Urinary bladder (tissue), 4 donors: Measurements from ENCODE around the gene TPRG1L. TPM values are rescaled to one million over a fixed set of nuclear protein-coding genes. Genes with fewer than 3 reads are reported as not detected.

Experiments
- DNase-seq: peaks from one replicate; pipeline ENCODE4 v3.0.0-alpha.2; 2015; ENCODE audit errors: extremely low spot score
- H3K27ac ChIP-seq: one replicate; pipeline ENCODE4 v1.5.1; 2013; ENCODE audit warnings: low read depth, mild to moderate bottlenecking, moderate library complexity
- H3K36me3 ChIP-seq: one replicate; pipeline ENCODE4 v1.6.1; 2013; ENCODE audit warnings: mild to moderate bottlenecking, moderate library complexity; ENCODE audit not compliant: insufficient read depth
- H3K4me1 ChIP-seq: one replicate; pipeline ENCODE4 v1.6.1; 2013; ENCODE audit warnings: mild to moderate bottlenecking, moderate library complexity; ENCODE audit not compliant: insufficient read depth
- H3K4me3 ChIP-seq: one replicate; pipeline ENCODE4 v1.5.1; 2013; ENCODE audit warnings: low read depth, low read length
- WGBS: extraction: QIAGEN DNeasy Blood & Tissue Kit; methylation state at CpG from one replicate; pipeline ENCODE4 v1.1.7; 2013; 5-methylcytosine and 5-hydroxymethylcytosine counted together
- polyA plus RNA-seq: library from polyadenylated mRNA; stranded (reverse); fragments of 200-250 nt; gene quantifications from one replicate; pipeline ENCODE4 v1.2.3, GENCODE V29; 2013
- total RNA-seq: library from RNA; depleted of rRNA; stranded (reverse); fragments of >200 nt; gene quantifications from one replicate; pipeline ENCODE4 v1.2.3, GENCODE V29; 2014
- donor health status: healthy with polysubstance abuse.
- donor health status: healthy.

TPRG1L gene
- total and polyA plus RNA-seq, 2 donors: 22.9 to 60.8 TPM

DNA sequence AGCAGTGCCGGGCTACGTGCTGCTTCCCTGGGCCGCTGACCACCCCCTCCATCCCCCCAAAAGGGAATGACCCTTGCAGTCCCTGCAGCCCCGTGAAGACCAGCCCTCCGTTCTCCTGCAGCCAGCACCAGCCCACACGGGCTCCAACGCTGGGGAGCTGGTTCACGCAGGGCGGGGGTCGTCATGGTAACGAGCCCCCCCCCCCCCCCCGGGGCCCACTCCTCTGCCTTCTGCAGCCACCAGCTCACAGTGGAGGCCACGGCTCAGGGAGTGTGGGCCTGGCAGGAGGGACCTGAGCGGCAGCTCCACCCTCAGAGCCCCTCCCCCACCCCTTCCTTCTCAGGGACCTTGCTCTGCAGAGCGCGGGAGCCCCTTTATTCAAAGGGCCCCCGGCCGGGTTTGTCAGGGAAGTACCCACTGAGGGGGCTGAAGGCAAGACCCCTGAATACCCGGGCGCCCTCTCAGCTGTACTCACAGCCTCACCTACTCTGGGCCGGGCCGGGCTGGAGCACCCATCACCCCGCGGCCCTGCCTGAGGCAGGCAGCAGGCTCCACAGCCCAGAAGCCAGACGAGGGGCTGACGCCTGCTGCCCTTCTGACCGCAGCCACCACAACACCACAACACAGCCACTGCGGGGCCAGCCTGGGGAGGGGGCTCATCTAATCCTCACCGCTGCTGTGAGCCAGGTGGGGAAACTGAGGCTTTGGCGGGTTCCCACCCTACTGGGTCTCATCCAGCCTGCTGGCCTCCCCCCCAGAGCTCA lies 26.1 kb upstream of the TPRG1L start:
- 37% methylated on average over 30 of the region's 30 CpGs for whole genome bisulfite sequencing
- H3K4me3 ChIP-seq: no peak overlapping the region
- no peak for DNase-seq
- no peaks in the 10 kb centered on the region for H3K36me3 ChIP-seq
- no peak overlapping the region for H3K27ac ChIP-seq
- H3K4me1 ChIP-seq: no peaks in the 10 kb centered on the region

DNA sequence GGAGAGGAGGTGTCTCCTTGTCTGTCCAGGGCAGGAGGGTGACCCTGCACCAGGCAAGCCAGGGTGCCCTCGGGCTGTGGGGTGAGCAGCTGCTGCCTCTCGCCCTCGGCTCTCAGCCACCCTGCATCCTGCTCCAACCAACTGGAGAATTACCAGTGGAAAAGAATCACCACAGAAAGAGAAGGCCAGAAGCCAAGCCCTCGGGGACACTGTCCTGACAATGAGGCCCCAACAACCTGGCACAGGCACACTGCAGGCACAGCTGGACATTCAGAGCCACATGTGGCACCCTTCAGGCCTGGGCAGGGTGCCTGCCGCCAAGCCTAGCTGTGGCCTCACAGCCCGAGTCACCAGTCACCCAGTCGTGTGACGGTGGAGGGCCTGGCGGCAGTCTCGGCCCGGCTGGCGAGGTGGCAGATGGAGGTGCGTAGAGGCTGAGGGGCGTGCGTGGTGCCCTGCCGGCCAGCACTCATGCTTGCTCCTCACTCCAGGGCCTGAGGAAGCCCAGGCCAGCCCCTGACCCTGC lies 25.5 kb upstream of the TPRG1L start:
- DNase-seq: no peak
- Histone ChIP-seq H3K27ac (no peak overlapping the region), H3K4me1 (no peaks in the 10 kb centered on the region), H3K36me3 (no peaks in the 10 kb centered on the region), H3K4me3 (no peak overlapping the region)
- 86% methylated on average over 16 of the region's 16 CpGs for WGBS

DNA sequence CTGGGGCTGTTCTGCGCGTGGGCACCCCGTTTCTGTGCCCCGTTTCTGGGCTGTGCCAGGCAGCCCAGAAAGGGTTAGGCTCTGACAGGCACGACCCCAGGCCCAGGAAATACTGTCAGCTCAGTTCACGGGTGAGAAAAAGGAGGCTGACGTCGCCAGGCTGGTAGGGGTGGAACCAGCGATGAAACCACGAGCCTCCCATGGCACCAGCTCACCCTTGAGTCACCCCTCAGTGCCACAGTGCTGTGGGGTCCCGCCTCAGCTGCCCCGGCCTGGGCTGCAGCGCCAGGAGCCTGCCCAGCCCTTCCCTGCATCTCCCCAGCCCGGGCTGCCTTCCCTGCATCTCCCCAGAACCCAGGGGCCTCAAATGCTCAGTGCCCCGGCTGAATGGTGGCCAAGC lies 25.0 kb upstream of the TPRG1L start:
- WGBS: 84% methylated on average over 15 of the region's 15 CpGs
- Histone ChIP-seq H3K4me1 (no peaks in the 10 kb centered on the region), H3K36me3 (no peaks in the 10 kb centered on the region), H3K4me3 (no peak overlapping the region), H3K27ac (no peak overlapping the region)
- DNase-seq: no peak

DNA sequence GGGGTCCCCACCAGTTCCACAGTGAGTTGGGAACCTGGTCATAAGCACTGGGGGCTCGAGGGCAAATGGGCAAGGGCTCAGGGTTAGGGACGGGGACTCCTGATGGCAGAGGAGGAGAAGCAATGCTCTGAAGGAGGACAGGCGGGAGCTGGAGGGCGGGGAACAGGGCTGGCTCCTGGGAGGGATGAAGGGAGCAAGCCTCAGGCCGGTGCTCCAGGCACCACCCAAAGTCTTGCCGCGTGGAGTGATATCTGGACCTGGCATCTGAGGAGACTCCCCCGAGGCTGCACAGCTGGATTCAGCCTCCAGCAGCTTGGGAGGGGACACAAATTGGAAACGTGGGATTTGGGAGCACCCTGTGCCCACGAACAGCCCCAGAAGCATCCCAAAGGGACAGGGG lies 24.5 kb upstream of the TPRG1L start:
- H3K4me3 ChIP-seq: no peak overlapping the region
- no peaks in the 10 kb centered on the region for H3K4me1 ChIP-seq
- H3K27ac ChIP-seq: no peak overlapping the region
- WGBS: 76% methylated on average over 10 of the region's 10 CpGs
- no peak for DNase-seq
- no peaks in the 10 kb centered on the region for H3K36me3 ChIP-seq

DNA sequence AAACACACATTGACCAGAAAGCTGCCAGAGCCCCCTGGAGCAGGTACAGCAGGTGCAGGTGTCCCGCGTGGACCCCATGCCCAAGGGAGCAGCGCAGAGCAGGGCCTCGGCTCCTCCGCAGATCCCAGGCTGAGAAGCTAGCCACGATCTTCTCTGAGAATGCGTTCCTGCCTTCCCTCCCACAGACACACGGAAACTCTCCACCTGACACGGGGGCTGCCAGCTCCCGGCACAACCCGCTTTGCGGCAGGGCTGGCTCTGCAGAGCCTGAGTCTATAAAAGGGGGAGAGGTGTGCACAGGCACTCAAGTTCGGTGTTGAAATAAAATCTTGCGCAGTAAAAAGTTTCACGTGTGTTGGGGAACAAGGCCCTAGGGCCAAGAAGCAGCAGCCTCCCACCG lies 23.1 kb upstream of the TPRG1L start:
- no peak for DNase-seq
- H3K4me1 ChIP-seq: no peaks in the 10 kb centered on the region
- H3K27ac ChIP-seq: no peak overlapping the region
- no peak overlapping the region for H3K4me3 ChIP-seq
- no peaks in the 10 kb centered on the region for H3K36me3 ChIP-seq
- 85% methylated on average over 16 of the region's 16 CpGs for WGBS

DNA sequence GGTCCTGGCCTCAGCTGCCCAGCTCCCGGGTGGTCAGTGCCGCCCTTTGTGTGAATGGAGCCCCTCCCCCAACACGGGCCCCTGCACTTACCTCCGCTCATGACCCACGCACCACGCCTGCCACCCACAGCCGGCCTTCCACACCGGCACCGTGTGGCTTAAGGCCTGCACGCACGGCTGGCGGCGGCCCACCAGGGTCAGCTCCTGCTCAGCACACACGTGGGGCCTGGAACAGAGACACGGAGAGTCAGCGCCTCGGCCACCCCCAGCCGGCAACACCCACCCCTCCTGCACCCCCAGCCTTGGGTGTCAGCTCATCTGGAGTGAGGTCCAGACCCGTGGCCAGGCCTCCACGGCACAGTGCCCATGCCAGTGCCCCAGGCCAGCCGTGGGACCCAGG lies 22.4 kb upstream of the TPRG1L start:
- Histone ChIP-seq H3K4me3 (no peak overlapping the region), H3K27ac (no peak overlapping the region), H3K36me3 (no peaks in the 10 kb centered on the region), H3K4me1 (no peaks in the 10 kb centered on the region)
- no peak for DNase-seq
- WGBS: 86% methylated on average over 21 of the region's 21 CpGs

DNA sequence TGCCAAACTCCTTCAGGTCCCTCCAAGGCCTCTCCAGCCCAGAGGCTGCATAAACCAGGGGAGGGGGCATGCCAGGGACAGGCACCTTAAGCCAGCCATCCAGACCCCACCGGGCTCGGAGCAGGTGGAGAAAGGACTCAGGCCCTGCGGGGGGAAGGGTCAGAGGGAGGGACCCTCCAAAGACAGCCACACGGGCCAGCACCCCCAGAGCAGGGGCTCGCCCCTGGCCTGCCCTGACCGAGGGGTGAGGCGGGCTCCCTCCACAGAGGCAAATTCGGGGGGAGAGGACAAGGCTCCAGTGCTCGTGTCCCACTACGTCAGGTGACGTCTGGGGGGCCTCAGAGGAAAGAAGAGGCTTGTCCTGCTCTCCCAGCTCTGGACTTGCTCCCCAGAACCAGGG lies 21.7 kb upstream of the TPRG1L start:
- 92% methylated on average over 11 of the region's 11 CpGs for WGBS
- Histone ChIP-seq H3K36me3 (no peaks in the 10 kb centered on the region), H3K4me3 (no peak overlapping the region), H3K4me1 (no peaks in the 10 kb centered on the region), H3K27ac (no peak overlapping the region)
- DNase-seq: no peak

DNA sequence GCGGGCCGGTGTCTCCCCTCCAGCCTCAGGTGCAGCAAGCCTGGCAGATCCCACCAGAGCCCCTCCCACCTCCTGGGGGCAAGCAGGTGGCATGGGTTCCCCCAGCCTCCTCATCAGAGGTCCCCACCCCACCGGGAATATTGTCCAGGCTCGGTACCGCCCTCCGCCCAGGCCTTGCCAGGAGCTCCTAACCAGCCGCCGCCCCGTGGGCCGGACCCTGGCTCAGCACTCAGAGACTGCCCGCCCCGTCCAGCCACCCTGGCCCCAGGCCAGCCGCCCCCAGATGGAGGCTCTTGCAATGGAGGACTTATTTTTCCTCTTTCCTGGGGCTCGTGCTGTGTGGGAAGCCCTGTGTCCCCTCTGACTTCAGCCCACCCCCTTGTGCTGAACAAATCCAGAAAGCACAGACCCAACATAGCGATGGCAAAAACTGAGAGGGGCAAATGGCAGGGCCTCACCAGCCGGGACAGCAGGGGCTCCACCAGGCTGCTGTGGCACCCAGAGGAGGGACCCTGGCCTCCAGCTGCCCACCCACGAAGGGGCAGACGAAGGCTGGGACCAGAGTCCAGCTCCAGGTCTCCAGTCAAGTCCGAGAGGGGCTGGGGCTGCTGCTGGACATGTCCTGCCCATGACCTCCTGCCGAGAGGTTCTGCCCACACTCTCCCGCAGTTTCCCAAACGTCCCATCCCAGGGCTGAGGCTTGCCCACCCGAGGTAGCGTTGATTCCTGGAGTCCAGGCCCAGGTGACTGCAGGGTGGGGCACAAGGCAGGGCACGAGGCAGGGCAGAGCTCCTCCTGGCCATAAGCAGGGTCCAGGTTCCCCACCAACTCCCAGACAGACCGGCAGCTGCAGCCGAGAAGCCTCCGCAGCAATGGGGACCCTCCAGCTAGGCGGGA lies 21.0 kb upstream of the TPRG1L start:
- Histone ChIP-seq H3K36me3 (no peaks in the 10 kb centered on the region), H3K27ac (no peak overlapping the region), H3K4me3 (no peak overlapping the region), H3K4me1 (no peaks in the 10 kb centered on the region)
- DNase-seq: no peak
- 80% methylated on average over 29 of the region's 29 CpGs for WGBS

DNA sequence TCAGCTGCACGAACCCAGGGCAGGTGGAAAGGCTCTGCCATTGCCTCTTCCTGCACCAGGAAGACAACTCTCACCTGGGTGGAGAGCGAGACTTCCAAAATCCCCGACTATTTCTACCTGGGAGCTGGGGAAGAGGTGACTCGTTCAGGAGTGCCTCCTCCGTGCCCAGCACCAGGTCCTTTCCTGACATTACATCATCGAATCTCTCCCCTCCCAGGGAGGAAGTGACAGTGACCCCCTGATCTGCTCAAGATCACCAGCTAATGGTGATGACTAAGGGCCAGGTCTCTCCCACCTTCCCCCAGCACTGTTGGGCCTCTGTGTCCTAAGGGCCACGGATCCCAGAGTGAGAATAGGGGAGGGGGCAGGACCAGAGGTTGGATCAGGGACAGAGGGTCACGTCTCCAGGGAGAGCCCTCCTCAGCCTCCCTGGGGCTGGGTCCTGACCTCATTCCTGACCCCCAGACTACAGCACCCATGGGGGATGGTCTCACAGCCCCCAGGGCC lies 20.3 kb upstream of the TPRG1L start:
- Histone ChIP-seq H3K4me1 (no peaks in the 10 kb centered on the region), H3K36me3 (no peaks in the 10 kb centered on the region), H3K4me3 (no peak overlapping the region), H3K27ac (no peak overlapping the region)
- WGBS: 91% methylated on average over 8 of the region's 8 CpGs
- DNase-seq: no peak

DNA sequence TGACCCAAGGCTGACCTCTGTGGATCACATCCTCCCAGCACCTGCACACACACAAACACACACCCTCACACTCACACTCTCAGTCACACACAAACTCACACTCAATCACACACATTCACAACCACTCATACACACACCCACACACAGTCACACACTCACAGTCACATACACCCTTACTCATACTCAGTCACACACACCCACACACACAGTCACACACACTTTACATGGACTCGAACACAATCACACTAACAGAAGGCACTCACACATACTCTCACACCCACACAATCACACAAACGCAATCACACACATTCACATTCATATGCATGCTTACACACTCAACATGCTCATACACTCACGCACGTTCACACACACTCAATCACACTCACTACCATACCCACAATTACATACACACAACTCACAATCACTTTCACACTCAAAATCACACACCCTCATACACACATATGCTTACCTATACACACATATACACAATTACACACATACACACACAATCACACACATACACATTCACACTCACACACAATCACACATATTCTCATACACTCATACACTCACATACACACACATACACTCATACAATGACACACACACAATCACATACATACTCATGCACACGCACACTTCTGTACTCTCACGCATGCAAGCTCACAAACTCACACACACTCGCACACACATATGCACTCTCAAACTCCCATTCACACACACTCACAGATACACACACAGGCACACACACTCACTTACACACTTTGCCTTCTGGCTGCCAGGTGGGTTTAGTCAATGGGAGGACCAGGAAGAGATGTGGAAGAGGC lies 19.6 kb upstream of the TPRG1L start:
- DNase-seq: no peak
- no peaks in the 10 kb centered on the region for H3K36me3 ChIP-seq
- no peaks in the 10 kb centered on the region for H3K4me1 ChIP-seq
- no peak overlapping the region for H3K4me3 ChIP-seq
- 88% methylated on average over 7 of the region's 7 CpGs for WGBS
- H3K27ac ChIP-seq: no peak overlapping the region

DNA sequence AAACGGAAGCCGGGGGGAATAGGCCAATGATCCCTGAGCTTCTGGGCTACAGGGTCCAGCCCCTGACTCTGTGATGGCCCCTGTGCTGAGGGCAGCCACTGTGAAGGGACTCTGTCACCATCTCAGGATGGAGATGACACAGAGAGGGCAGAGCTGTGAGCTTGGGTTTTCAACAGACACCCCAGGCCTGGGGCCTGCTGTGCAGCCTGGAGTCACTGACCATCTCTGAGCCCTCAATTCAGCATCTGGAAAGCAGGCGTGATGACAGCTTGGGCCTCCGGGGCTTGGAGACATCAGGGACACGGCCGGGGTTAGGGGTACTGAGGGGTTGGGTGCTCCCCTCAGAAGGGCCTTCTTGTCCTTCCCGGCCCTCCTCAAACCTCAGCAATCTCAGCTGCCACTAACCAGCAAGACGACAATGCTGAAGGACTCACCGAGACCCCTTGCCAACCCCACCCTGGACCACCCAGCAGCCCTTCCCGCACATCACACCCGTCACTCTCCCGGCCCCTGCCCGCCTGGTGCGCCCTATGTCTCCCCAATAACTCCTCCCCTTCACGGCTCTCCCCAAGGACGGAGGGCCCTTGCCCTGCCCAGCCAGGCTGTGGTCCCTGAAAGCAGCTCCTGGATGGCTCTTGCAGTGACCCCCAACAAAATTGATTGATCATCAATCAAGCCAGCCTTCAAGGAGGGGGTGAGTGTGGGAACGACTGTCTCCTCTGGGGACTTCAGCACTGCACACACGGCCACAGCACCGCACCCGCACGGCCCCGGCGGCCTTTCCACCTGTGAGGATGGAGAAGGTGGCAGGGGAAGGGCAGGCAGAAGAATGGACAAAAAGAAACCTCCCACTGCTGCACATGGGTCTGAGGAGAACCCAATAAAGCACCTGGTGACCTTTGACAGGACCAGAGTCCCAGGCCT lies 17.8 kb upstream of the TPRG1L start:
- H3K36me3 ChIP-seq: no peaks in the 10 kb centered on the region
- no peaks in the 10 kb centered on the region for H3K4me1 ChIP-seq
- no peak overlapping the region for H3K27ac ChIP-seq
- H3K4me3 ChIP-seq: no peak overlapping the region
- 90% methylated on average over 23 of the region's 23 CpGs for WGBS
- no peak for DNase-seq

DNA sequence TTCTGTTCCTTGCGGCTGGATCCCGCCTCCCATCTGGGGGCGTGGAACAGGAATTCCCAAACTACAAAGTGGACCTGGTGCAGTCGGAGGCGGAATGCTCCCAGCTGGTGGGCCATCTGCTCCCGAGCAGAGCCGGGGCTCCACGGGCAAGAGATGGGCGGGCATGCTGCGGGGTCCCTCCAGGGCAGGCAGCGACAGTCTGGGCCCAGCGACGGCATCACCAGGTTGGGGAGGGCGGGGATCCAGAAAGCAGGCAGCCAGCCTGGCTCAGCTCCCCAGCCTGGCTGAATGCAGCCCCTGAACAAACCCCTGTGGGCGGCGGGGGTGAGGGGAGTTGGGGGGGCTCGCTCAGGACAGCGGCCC lies 17.1 kb upstream of the TPRG1L start:
- Histone ChIP-seq H3K4me1 (no peaks in the 10 kb centered on the region), H3K4me3 (no peak overlapping the region), H3K36me3 (no peaks in the 10 kb centered on the region), H3K27ac (no peak overlapping the region)
- 85% methylated on average over 18 of the region's 18 CpGs for WGBS
- DNase-seq: no peak
